ENCODE data around the gene RIOX2. TPM values are rescaled to one million over a fixed set of nuclear protein-coding genes. Genes with fewer than 3 reads are reported as not detected.
"Not testable (repeated sequence)": the region's sequence is repeated elsewhere in the genome, so short reads cannot be mapped to it uniquely, and the experiment has no call there.

Gene RIOX2
- 39.6 TPM for polyA plus RNA-seq (ENCODE audit: insufficient read length)
- long read RNA-seq, donor 1, partial matches to known transcripts, result 0 of 4 reads
- long read RNA-seq, donor 1, other reads (novel, unspliced or antisense), result 0 of 4 reads
- long read RNA-seq, donor 2, partial matches to known transcripts, result 0 of 4 reads
- long read RNA-seq, donor 2, other reads (novel, unspliced or antisense), result 0 of 4 reads
- long read RNA-seq, donor 3, partial matches to known transcripts, result 0 of 1 reads
- long read RNA-seq, donor 3, other reads (novel, unspliced or antisense), result 0 of 1 reads
- long read RNA-seq, donor 4, result 0 reads
- long read RNA-seq, donor 5, transcript RIOX2-203 (10 exons, 2,341 nt), result major isoform, 7 of 8 reads
- long read RNA-seq, donor 5, partial matches to known transcripts, result 0 of 8 reads
- long read RNA-seq, donor 5, other reads (novel, unspliced or antisense), result 0 of 8 reads
- long read RNA-seq, donor 6, partial matches to known transcripts, result 0 of 2 reads
- long read RNA-seq, donor 6, other reads (novel, unspliced or antisense), result 0 of 2 reads
- long read RNA-seq, donor 7, transcript RIOX2-203 (10 exons, 2,341 nt), result major isoform, 7 of 7 reads
- long read RNA-seq, donor 7, partial matches to known transcripts, result 0 of 7 reads
- long read RNA-seq, donor 7, other reads (novel, unspliced or antisense), result 0 of 7 reads
- long read RNA-seq, donor 8, partial matches to known transcripts, result 0 of 3 reads
- long read RNA-seq, donor 8, other reads (novel, unspliced or antisense), result 0 of 3 reads

- peak; percentile 57 for DNase-seq
These were observed at the start of gene RIOX2 for GRCh38 chr3:97971679-97972567. Gene RIOX2, minus strand, starts transcription at chr3:97972431. Its CDS starts 4,838 bp downstream, at chr3:97967593.

- DNase-seq, result no peak
These were observed 48.2 kb upstream of the RIOX2 start for GRCh38 chr3:98020412-98020811.

- no peak for DNase-seq
These were observed 46.1 kb upstream of the RIOX2 start for GRCh38 chr3:98018301-98018700.

- no peak for DNase-seq
These were observed 42.0 kb upstream of the RIOX2 start for GRCh38 chr3:98014268-98014585.

- no peak for DNase-seq
These were observed 41.4 kb upstream of the RIOX2 start for GRCh38 chr3:98013411-98014267.

- DNase-seq, result no peak
These were observed 40.7 kb upstream of the RIOX2 start for GRCh38 chr3:98012979-98013378.

GRCh38 chr3:98010883-98011449 is 38.7 kb upstream of the RIOX2 start:
- DNase-seq, result not testable (repeated sequence)

GRCh38 chr3:98010194-98010882 is 38.1 kb upstream of the RIOX2 start:
- DNase-seq, result no peak

- DNase-seq, result no peak
These were observed 36.6 kb upstream of the RIOX2 start for GRCh38 chr3:98008855-98009254.

- DNase-seq, result no peak
These were observed 33.2 kb upstream of the RIOX2 start for GRCh38 chr3:98005438-98005837.

- no peak for DNase-seq
These were observed 32.5 kb upstream of the RIOX2 start for GRCh38 chr3:98004721-98005120.

- no peak for DNase-seq
These were observed 31.2 kb upstream of the RIOX2 start for GRCh38 chr3:98003306-98003969.

- DNase-seq, result no peak
These were observed 30.5 kb upstream of the RIOX2 start for GRCh38 chr3:98002717-98003116.

- no peak for DNase-seq
These were observed 27.8 kb upstream of the RIOX2 start for GRCh38 chr3:97999994-98000393.

GRCh38 chr3:97999103-97999502 is 26.9 kb upstream of the RIOX2 start:
- no peak for DNase-seq

GRCh38 chr3:97996988-97997387 is 24.8 kb upstream of the RIOX2 start:
- no peak for DNase-seq

- no peak for DNase-seq
These were observed 22.2 kb upstream of the RIOX2 start for GRCh38 chr3:97994328-97994945.

- DNase-seq, result no peak
These were observed 21.3 kb upstream of the RIOX2 start for GRCh38 chr3:97993526-97993925.

- DNase-seq, result no peak
These were observed 20.4 kb upstream of the RIOX2 start for GRCh38 chr3:97992547-97993173.
